ENCODE measurements around the gene EXOC6B.
"Not testable (repeated sequence)": the region's sequence is repeated elsewhere in the genome, so short reads cannot be mapped to it uniquely, and the experiment has no call there.

Gene EXOC6B

DNA sequence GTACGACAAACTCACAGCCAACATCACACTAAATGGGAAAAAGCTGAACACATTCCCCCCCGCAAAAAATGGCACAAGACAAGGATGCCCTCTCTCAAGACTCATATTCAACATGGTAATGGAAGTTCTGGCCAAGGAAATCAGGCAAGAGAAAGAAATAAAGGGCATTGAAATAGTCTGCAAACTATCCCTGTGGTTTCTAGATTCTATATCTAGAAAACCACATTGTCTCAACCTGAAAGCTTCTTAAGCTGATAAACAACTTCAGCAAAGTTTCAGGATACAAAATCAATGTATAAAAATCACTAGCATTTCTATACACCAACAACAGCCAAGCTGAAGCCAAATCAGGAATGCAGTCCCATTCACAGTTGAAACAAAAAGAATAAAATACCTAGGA, 383.6 kb downstream of the EXOC6B start:
- no peak for DNase-seq (ENCODE audit: low read depth in 2 of 2)

DNA sequence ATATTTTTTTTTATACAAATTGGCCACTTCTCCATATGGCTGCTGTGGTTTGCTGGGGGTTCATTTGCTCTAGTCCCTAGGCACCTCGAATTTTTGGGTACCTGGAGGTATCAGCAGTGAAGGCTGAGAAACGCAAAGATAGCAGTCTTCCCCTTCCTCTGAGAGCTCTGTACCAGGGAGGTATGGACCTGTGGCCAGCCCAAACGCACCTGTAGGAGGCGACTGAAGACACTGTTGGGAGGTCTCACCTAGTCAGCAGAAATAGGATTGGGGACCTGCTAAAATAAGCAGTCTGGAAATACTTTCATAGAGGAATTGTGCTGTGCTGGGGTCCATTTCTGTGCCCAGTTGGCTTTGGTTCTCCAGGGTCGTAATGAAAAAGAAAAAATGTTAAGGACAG, 385.9 kb downstream of the EXOC6B start:
- no peak for DNase-seq (ENCODE audit: low read depth in 2 of 2)

DNA sequence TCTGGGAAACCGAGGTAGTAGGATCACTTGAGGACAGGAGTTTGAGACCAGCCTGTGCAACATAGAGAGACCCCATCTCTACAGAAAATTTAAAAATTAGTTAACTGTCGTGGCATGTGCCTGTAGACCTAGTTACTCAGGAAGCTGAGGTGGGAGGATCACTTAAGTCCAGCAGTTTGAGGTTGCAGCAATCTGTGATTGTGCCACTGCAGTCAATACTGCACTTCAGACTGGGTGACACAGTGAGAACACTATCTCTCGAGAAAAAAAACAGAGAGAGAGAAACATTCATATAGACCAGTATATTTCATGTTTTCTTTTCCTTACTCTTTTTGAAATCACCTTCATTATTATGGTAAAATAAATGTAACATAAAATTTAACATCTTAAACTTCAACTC, 387.5 kb downstream of the EXOC6B start:
- no peak for DNase-seq (ENCODE audit: low read depth in 2 of 2)

DNA sequence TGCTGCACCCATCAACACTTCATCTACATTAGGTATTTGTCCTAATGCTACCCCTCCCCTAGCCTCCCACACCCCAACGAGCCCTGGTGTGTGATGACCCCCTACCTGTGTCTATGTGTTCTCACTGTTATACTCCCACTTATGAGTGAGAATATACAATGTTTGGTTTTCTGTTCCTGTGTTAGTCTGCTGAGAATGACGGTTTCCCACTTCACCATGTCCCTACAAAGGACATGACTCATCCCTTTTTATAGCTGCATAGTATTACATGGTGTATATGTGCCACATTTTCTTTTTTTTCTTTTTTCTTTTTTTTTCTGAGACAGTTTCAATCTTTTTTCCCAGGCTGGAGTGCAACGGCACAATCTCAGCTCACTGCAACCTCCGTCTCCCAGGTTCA, 394.1 kb downstream of the EXOC6B start:
- no peak for DNase-seq (ENCODE audit: low read depth in 2 of 2)

- no peak for DNase-seq (ENCODE audit: low read depth in 2 of 2)
Measured at GRCh38 chr2:72427022-72427861, 398.6 kb downstream of the EXOC6B start.

DNA sequence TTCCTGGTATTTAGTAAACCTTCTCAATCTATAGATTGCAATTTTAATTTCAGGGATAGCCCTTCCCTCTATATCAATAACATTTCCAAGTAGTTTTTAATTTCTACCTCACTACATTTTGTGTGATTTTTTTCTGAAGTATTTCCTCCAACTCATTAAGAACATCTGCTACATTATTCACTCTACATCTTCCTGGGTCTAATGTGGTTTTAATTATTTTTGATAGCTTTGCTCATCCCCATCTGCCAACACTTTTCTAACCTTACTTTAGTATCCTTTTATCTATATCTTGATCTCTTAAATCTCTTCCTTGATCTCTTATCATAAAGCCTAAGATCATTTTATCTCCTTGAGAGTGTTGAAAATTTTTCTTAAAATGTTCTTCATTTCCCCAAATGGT, 399.8 kb downstream of the EXOC6B start:
- DNase-seq (ENCODE audit: low read depth in 2 of 2) = no peak

GRCh38 chr2:72423756-72424155, 402.1 kb downstream of the EXOC6B start:
- DNase-seq (ENCODE audit: low read depth in 2 of 2) = no peak

GRCh38 chr2:72421771-72422379, 404.0 kb downstream of the EXOC6B start:
- not testable (repeated sequence) for DNase-seq (ENCODE audit: low read depth in 2 of 2)

GRCh38 chr2:72415781-72416475, 409.9 kb downstream of the EXOC6B start:
- DNase-seq (ENCODE audit: low read depth in 2 of 2) = no peak

DNA sequence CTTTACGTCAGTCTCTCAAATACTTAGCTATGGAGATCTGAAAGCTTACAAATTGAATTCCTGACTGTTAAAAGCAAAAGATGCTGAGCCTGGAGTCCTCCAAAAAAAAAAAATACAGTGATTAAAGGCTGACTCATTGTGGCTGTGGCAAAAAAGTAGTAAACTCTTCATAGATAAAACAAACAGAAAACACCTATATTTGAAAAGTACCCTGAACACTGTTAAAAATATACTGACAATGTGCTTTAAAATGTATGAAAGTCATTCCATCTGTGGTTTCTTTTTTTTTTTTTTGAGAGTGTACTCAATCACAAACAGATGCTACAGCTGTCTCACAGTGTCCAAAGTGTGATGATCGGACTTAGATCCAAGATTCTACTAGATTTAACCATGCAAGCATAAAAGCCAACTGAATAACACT, 410.6 kb downstream of the EXOC6B start:
- DNase-seq (ENCODE audit: low read depth in 2 of 2) = no peak

DNA sequence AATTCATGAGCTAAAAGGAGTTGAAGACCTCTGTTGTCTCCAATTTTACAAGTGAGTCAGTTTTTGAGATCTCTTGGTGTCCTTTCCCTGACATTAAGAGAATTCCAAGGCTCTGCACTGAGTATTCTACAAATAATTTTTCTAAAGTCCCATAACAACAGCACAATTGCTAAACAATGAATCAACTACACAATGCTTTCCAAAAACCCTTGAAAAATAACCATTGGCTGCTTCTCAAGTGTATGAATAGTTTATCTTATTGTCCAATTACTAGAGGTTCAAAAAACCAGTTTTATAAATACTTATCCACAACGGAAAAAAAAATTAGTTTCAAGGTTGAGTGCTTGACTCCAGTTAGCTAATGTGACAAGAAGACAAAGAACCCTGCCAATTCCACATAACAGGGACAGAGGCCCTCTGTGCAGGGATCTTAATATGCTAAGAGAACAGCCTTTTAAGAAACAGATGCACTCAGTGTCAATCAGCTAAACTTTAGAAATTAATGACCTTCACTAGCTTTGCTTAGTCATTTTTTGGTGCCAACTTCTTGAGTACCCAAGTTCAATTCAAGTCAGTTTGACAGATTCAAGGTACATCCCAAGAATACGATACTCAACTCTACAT, 411.6 kb downstream of the EXOC6B start:
- no peak for DNase-seq (ENCODE audit: low read depth in 2 of 2)

DNA sequence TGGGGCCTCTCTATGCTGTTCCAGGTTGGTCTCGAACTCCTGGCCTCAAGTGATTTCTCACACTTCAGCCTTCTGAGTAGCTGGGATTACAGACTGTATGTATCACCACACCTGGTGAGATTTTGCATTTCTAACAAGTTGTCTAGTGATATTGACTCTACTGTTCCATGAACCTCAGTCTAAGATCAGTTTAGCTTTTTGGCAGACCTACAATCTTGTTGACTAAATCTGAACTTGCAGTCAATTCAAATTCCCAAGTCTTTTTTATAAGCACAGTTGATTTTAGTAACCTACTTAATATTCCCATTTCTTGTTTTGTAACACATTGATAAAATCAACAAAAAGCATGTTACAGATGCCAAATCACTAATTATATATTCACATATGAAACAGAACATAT, 412.1 kb downstream of the EXOC6B start:
- no peak for DNase-seq (ENCODE audit: low read depth in 2 of 2)

DNA sequence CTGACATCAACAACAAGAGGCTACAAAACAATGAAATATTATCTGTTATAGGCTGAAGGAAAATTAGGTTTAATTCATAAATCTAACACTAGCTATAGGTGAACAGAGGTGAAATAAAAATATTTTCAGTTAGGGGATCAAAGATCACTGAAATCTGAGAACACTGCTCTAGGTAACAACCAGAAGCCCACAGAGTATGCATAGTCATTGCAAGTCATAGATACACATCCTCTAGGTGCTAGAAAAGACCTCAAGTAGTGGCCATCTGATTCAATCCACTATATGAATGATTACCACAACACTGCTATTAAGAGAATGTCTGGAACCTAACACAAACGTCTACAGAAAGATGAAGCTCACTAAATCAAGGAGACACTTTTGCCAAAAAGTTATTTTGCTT, 413.6 kb downstream of the EXOC6B start:
- DNase-seq (ENCODE audit: low read depth in 2 of 2) = no peak

- DNase-seq (ENCODE audit: low read depth in 2 of 2) = no peak
Measured at GRCh38 chr2:72399879-72400278, 426.0 kb downstream of the EXOC6B start.

- no peak for DNase-seq (ENCODE audit: low read depth in 2 of 2)
Measured at GRCh38 chr2:72395096-72395495, 430.7 kb downstream of the EXOC6B start.

- DNase-seq (ENCODE audit: low read depth in 2 of 2) = no peak
Measured at GRCh38 chr2:72394541-72395070, 431.2 kb downstream of the EXOC6B start.

GRCh38 chr2:72389447-72389846, 436.4 kb downstream of the EXOC6B start:
- DNase-seq (ENCODE audit: low read depth in 2 of 2) = no peak

DNA sequence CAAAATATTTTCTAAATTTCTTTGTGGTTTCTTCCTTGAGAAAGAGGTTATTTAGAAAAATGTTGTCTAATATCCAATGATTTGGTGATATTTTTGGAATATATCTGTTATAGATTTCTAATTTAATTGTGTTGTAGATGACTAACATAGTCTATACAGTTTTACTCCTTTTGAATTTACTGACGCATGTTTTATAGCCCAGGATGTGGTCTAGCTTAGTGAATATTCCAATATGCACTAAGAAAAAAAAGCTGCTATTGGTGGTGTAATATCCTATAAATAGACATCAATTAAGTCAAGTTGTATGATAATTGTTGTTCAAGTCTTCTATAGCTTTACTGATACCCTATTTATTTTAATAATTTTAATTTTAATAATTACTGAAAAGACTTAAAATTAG, 437.6 kb downstream of the EXOC6B start:
- DNase-seq (ENCODE audit: low read depth in 2 of 2) = no peak

DNA sequence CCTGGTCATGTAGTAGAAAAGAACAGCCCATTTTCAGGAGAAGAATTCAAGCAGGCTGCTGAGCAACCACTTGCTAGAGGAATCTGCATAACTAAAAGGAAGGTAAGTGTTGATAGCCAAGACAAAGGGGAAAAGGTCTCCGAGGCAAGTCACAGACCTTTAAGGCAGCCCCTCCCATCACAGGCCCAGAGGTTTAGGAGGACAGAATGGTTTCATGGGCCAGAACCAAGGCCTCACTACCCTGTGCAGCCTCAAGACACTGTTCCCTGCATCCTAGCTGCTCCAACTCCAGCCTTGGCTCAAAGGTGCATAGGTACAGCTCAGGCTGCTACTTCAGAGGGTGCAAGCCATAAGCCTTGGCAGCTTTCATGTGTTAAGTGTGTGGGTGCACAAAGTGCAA, 439.5 kb downstream of the EXOC6B start:
- DNase-seq (ENCODE audit: low read depth in 2 of 2) = no peak

- DNase-seq (ENCODE audit: low read depth in 2 of 2) = no peak
Measured at GRCh38 chr2:72378753-72379348, 447.0 kb downstream of the EXOC6B start.

- no peak for DNase-seq (ENCODE audit: low read depth in 2 of 2)
Measured at GRCh38 chr2:72367530-72368225, 458.2 kb downstream of the EXOC6B start.
